LHCN-M2 (cell line): ENCODE measurements around the gene TASOR2. TPM values are rescaled to one million over a fixed set of nuclear protein-coding genes. Genes with fewer than 3 reads are reported as not detected.
A peak's percentile ranks its signal among the peaks of the same experiment; 100 is the strongest.

Experiments used
- DNase-seq: peaks from one replicate; pipeline ENCODE4 v3.0.0-alpha.2; 2012; ENCODE audit warnings: low read depth
- polyA plus RNA-seq: library from polyadenylated mRNA; unstranded; fragments of >200 nt; gene quantifications from one replicate; pipeline ENCODE4 v1.2.1, GENCODE V29; 2012; ENCODE audit warnings: missing spikeins
- total RNA-seq: library from RNA; depleted of rRNA; stranded (reverse); fragments of >200 nt; gene quantifications from 2 replicates; pipeline ENCODE4 v1.2.3, GENCODE V29; 2014; rRNA removed

TASOR2 gene, protein sequence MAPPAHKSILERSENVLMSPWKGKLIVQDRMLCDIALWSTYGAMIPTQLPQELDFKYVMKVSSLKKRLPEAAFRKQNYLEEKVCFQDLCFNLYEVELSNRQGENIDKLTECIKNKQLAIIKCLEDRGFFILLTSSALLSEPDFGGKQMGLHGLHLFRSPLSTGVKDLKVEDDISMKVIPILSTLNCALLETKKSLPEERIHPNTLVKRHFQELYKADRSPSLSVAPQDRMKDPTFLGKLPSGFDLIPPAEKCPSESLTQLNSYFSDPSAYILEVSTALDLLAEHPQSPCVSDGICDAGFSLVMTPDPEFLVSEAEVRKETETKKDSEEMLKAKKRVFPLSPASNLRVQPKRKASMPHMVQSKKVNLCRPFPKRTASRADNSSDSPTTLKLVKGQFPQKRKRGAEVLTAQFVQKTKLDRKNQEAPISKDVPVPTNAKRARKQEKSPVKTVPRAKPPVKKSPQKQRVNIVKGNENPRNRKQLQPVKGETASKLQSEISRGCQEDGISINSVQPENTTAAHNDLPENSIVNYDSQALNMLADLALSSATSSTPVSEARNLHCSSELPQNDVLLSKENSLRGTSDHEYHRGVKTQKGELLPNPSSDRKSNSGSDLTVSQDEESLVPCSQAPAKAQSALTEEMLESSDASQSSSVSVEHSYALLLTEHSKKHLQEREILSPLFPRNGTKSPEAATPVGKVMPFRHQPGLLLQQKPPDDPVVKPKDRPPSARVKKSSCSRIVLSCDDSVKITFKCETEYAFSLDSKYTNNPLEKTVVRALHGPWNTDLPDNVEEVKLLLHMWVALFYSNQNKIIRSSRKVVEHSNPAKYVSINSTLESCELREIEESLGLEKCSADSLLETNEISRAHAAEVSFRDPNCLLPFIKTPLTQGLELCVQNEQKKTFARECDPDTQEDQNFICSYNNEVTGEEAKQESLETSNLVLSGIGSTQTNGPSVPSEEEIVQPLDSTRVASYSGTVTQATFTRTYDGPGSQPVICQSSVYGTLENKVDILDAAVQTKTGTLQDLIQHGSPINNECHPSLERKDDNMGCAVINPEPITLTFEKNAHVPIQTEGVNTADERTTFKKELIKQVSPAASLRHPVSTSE (N-terminal part only)
- 46.0 and 56.6 TPM in 2 replicates for total RNA-seq
- 8.5 TPM for polyA plus RNA-seq

DNA sequence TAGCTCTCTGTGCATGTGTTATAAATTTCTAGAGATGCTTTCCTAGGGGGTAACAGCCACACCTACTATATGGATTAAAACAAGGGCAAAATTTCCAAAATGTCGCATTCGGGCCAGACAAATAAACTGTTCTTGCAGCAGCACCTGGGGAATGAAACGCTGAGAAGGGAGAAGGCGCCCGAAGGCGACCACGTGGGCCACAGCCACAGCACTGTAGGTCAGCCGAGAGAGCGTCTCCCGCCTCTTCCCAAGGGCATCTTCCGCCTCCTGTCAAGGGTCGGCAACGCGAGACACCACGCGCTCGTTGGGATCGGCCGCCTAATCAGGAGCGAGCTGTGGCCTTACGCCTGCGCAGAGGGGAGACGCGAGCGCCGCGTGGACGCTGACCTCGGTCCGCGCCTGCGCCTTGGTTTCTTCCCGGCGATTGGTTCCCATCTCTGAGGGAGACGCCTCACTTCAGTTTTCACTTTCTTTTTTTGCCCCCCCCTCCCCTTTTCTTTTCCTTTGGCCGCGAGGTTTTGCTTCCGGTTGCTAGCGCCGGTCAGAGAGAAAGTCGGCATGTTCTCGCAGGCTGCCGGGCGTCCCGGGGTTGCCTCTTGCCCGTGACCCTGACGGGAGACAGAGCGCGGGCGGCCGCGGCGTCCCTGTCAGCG is at the start of gene TASOR2:
TSS of gene TASOR2 (plus strand) at position 521 of the 653 bp plus-strand sequence. CDS start 35,805 bp downstream, outside the sequence.
- DNase-seq: peak; percentile 96

DNA sequence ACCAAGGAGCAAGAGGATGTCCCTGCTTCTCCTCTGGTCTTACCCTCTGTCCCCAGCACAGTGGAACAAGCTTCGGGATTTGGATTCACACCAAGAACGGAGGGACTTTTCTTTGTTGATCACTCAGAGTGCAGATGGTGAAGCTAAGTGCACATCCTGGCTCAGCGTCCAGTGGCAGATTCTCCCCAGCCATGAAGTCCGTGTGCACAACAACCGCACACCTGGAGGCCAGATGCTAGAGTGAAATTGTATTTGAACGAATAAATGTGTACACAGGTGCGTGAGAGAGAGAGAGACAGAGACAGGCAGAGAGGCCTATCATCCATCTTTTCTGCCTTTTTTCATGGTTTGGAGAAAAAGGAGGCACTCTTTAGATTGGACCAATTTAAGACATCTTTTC is 49.7 kb upstream of the TASOR2 start:
- DNase-seq: no peak

DNA sequence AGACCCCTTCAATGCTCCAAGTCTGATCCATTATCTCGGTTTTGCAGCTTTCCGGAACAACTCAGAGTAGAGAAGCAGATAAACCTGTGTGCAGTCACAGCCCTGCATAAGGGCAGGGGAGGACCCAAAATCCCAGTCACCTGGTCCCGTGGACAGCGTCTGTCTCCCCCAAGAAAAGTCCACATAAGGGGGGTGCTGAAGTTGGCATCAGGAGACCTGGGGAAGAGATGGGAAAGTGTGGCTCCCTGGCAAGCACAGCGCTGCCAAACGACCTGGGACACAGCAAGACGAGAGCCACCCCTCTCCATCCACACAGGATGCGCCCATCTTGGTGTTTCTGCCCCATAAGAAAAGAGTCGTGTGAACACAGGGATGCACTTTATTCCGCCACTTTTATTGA is 46.1 kb upstream of the TASOR2 start:
- no peak for DNase-seq

DNA sequence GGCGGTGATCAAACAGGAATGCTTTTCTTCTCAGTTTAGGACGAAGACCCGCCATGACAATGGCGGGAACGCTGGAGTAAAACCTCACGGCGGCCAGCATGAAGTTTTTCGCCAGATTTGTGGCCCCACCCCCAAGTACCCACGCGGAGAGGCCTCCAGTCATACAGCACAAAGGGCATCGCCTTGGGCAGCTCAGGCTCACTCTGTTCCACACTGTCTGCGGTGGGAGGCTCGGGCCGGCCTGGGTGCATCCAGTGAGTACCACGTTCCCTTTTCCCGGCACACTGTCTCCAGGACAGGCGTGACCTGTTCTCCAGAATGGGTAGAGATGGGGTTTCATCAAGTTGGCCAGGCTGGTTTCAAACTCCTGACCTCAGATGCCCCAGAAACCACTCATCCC is 45.6 kb upstream of the TASOR2 start:
- no peak for DNase-seq

DNA sequence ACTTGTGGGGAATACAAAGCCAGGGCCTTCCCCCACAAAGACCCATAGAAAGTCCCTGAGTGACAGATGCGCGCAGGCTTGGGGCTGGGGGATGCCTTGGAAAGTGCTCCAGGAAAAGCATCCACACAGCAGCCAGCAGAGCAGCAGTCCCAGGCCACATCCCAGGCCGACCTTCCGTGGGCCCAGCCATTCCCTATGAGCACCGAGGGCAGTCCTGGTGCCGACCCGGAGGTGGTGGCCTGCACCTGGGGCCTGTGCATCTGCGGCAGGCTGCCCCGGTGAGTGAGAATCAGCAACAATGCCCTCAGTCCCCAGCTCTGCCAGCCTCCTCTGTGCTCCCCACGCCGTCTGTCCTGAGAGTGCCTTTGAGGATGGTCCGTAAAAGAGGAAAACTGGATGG is 44.6 kb upstream of the TASOR2 start:
- DNase-seq: no peak

DNA sequence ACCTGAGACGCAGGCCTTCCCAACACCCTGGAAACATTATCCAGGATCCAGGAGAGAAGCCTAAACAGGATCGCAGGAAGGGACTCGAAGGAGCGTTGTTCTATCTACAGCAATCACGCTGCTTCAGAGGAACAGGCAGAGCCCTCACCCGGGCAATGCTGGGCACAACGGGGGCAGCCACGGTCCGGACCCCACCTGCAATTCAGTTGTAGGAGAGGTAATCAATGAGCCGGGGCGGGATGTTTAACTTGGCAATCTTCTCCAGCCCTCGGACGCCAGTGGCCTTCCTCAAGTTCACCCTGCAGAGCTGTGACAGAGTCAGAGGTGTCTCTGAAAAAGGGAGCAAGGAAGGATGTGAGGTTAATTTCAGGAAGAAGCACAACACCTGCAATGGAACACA is 44.1 kb upstream of the TASOR2 start:
- no peak for DNase-seq

DNA sequence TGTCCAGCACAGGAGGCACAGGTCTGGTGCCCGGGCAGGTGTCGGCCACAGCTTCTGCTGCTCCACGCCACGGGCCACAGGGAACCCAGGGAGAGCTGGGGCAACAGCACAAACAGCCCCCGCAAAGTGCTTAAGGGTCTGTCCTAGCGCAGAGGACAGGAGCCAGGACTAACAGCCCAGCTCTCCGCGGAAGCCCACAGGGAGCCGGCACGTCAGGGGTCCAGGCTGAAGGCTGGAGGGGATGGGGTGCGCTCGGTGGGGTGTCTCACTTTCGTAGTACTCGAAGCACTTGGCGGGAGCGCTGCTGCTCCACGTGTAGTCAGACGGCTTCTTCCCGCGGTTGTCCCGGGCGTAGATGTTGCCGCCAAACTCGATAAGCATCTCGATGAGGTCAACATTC is 43.1 kb upstream of the TASOR2 start:
- no peak for DNase-seq

DNA sequence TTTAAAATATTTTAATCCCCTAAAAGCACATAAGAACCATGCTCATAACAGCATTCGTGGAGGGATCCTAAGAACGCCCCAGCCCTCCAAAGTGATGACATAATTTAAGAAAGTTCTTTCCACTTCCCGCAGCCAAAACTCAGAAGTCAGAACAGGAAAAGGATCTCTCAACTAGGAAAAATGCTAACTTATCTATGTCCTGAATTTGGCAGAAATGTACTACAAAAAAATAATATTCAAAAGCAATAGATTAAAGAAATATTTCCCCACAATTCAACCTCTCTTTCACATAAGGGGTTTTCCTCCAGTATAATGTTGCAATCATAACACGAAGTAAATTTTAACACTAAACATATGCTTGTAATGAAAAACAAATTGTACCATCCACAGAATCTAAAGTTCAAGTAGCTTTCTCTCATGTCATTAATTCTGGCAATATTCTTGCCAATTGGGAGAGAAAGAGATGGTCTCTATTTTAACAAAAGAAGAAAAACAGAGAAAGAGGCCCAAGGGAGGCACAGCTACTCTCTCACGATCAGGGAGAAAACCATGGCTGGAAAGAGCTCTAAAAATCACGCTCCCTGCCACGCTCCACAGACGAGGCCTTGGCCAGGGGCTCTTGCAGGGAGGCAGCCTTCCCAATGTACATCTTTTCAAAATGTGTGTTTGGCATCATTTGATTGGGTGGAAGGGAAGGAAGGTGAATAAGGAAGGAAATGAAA is 41.1 kb upstream of the TASOR2 start:
- DNase-seq: no peak

DNA sequence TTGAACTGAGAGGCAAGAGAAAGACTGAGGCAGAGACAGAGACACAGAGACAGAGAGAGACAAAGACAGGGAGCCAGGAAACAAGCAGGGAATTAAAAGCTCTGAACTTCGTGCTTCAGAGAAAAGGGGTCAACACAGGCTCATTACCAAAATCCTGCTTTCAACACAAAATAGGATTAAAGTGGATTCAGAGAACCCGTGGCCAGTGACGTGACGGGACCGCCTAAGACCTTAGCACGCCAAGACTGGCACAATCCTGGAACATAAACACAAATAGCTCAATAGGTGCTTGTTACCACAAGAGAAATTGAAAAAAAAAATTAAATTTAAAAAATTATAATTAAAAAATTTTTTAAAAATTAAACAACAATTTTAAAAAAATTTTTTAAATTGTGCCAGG is 39.7 kb upstream of the TASOR2 start:
- DNase-seq: no peak

DNA sequence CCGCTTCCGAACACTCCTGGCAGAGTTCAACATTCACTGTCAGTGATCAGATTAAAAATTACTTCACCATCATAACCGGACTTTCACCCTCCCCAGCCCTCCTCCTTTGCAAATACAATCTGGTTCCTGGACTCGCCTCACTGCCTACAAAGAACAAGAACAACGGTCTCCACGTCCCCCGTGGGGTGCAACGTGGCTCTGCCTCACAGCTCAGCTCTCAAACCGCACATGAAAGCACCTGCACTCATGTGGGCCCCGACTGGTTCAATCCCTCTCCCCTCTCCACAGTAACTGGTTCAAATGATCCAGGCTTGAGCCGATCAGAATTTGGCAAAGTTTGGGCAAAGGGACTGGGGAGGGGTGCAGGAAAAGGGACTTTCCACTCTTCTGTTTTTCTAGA is 39.3 kb upstream of the TASOR2 start:
- no peak for DNase-seq

DNA sequence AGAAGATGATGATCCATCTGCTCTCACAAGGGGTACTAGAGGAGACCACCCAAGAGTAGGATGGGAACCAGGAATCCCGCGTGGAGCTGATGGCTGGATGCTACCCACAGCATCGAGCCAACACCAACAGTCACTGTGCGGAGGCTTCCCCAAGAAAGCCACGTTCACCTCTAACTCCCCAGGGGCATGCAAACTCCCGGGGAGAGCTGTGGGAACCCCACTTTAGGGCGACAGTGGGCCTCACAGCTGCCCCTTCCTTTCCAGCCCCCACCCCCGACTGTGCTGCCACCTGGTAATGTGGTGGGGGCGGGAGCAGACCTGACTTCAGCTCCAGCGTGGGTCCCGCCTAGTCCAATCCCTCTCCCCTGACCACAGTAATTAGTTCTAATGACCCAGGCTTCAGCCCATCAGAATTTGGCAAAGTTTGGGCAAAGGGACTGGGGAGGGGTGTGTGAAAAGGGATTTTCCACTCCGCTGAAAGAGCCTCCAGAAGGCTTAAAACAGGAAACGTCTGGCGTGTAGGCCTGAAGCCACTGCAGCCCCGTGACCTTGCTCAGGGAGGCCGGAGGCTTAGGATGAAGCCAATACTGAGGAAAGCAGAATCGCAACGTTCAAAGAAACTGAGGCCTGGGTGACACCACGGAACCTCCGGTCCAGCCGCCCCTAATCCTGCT is 38.6 kb upstream of the TASOR2 start:
- no peak for DNase-seq

DNA sequence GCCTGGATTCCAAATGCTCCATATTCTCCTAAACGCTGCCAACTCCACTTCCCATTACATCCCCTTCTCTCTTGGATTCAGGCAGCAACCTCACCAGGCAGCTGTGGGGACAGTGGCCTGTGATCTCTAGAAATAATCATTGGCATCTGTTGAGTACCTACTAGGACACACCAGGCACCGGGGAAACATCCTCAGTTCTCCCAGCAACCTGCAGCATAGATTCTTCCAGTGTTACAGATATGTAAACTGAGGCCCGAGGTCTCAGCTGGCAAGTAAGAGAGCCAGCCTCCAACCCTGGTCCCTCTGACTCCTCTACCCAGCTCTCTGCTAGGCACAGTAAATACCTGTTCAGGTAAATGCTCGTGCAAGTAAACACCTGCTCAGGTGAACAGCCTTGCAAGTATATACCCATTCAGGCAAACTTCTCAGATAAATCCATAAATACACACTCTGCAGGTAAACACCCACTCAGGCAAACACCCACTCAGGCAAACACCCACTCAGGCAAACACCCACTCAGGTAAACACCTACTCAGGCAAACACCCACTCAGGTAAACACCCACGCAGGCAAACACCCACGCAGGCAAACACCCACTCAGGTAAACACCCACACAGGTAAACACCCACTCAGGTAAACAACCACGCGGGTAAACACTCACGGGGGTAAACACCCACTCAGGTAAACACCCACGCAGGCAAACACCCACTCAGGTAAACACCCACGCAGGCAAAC is 37.0 kb upstream of the TASOR2 start:
- DNase-seq: no peak

DNA sequence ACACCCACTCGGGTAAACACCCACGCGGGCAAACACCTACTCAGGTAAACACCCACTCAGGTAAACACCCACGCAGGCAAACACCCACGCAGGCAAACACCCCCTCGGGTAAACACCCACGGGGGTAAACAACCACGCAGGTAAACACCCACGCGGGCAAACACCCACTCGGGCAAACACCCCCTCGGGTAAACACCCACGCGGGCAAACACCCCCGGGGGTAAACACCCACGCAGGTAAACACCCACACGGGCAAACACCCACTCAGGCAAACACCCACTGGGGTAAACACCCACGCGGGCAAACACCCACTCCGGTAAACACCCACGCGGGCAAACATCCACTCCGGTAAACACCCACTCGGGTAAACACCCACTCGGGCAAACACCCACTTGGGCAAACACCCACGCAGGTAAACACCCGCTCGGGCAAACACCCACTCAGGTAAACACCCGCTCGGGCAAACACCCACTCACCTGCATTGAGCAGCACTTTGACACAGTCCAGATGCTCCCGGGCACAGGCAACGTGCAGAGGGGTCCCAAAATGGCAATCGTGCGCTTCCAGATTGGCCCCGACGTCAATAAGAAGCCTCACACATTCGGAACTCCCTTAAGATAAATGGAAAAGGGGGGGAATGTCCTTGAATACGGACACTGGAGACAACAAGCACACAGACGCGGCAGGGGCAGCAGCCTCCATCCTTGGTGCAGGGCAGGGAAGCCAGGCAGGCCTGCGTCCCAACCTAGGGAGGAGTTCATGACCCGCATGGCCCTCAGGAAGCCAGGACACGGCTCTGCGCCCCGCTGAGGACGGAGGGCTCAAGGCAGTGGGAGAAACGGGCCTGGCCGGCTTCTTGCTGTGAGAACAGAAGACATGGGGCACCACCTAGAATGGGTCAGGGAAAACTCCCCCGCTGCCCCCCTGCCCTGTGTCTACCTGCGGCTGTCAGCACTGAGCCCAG is 35.9 kb upstream of the TASOR2 start:
- no peak for DNase-seq

DNA sequence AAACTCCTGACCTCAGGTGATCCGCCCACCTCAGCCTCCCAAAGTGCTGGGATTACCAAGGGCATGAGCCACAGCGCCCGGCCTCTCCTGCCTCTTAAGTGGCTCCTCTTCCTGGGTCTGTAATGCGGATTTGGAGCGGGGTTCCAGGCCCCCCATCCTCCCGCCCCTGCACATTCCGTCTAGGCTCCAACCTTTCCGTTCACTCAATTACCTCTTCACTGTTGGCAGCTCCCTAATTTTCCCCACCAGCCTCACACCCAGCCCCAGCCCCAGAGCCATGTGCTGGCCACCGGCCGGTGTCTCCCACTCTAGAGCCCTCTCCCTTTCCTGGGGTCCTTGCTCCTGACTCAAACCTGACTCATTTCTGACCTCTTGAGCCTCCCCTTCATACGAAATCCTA is 34.9 kb upstream of the TASOR2 start:
- DNase-seq: no peak

DNA sequence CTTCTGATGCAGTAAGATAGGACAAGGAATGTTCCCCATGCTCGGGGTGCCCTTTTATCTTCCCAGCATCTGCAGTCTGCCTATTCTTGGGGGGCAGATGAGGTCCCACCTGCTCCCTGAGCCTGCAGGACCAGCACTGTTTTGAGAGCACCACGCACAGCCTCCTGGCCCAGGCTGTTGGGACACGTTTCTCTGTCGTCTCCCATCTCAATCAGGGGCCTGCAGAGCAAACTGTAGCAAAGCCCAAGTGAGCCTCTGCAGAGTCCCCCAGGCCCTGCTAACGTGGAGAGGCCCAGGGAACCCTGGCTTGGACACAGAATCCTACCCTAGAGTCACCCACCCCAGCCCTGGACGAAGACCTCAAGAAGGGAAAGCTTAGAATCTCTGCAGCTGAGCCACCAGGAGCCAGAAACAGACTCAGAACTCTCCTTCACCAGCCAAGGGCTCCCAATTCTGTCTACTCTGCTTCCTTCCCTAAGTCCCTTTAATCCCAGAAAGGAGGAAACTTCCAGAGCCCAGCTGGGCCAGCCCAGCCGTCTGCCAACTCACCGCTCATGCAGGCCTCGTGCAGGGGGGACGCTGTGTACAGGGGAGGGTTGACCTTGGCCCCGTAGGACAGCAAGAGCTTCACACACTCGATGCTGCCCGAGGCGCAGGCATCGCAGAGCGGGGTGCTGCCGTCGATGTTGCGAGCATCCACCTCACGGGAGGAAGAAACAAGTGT is 33.8 kb upstream of the TASOR2 start:
- DNase-seq: no peak

DNA sequence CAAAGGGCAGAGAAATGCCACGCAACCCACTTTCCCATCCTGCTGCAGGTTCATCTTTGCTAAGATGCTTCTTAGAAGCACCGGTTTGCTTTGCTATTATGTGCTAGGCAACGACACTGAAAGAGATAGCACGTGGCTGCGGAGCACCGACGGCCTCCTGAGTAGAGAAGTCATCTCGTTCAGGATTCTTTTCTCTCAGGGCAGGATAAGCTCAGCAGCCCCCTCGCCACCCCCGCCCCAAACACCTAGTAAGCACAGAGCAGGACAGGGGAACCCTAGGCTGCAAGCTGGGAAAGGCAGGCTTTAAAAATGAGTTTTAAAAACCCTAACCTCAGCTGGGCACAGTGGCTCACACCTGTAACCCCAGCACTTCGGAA is 33.3 kb upstream of the TASOR2 start:
- no peak for DNase-seq

DNA sequence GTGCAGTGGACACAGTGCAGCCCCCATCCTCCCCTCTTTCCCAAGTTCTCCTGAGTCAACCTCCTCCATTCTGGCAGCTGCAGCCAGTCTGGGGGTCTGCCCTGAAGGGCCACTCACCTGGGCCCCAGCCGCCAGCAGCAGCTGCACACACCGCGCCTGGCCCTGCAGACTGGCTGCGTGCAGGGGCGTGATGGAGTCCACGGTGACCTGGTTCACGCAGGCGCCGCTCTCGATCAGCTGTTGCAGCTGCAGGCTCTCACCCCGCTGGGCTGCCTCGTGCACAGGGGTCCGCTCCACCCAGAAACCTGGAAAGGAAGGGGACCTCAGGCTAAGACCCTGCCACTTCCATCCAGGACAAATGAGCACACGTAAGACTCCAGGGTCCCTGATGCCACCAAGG is 31.9 kb upstream of the TASOR2 start:
- no peak for DNase-seq

DNA sequence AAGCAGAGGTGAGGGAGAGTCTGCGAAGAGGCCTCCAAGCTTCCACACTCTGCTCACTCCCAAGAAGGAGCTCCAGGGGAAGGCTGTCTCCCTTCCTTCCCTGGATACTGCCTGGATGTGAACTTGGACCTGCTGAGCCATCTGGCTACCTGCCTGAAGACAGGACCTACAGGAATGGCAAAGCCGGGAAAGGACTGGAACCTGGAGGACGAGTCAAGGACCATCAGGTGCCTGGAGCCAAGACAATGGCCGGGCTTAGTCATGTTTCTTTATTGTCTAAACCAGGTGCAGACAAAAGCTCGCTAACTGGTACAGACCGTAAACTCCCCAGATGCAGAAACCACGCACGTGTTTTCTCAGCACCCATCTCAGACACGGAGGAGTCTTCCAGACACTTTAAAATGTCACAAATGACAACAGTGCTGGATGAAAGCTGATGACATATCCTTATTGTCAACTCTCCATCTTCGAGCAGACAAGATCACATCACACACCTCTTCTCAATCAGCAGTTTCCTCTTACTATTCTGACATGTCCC is 30.4 kb upstream of the TASOR2 start:
- no peak for DNase-seq
